ENCODE results near the gene ERAS. TPM values are rescaled to one million over a fixed set of nuclear protein-coding genes. Genes with fewer than 3 reads are reported as not detected.

The ERAS gene
- total and polyA plus RNA-seq, 2 of the 13 experiments (the other 11 are each of a cell fraction or from before 2014, with no cell fraction given): 0.21 to 0.22 TPM

GRCh38 chrX:48785540-48786214, 40.6 kb upstream of the ERAS start:
- no TSS peak for BruUV-seq (replicated peaks)
- H3K4me2 ChIP-seq (ENCODE audit: low read depth, low read length): no peak overlapping the region
- no peaks in the 10 kb centered on the region for H3K79me2 ChIP-seq (ENCODE audit: insufficient read depth, low read length)
- H2AFZ ChIP-seq (ENCODE audit: low read length): no peak overlapping the region
- no peaks in the 10 kb centered on the region for H3K36me3 ChIP-seq (replicated peaks in 1 of 2; ENCODE audit: control insufficient read depth in 1 of 2, insufficient read depth in 2 of 2, low read length in 2 of 2)
- POLR2A ChIA-PET: no interaction called here
- H3K27me3 ChIP-seq (ENCODE audit: control insufficient read depth in 1 of 2, insufficient read depth in 2 of 2, low read length in 2 of 2): no peaks in the 10 kb centered on the region; a peak in 1 of 5 replicates
- FAIRE-seq (no peak), DNase-seq (ENCODE audit: low spot score) (no peak), ATAC-seq (no peak)
- no peak overlapping the region for H3K4me3 ChIP-seq (replicated peaks in 1 of 3; ENCODE audit: insufficient read depth in 1 of 3, low read depth in 2 of 3, low read length in 3 of 3)
- H4K20me1 ChIP-seq (ENCODE audit: insufficient read depth, low read length): no peaks in the 10 kb centered on the region
- CTCF ChIA-PET (ENCODE audit: low intra/inter-chr PET ratio, low total read pairs): no interaction called here
- intact Hi-C loops (cut with micrococcal nuclease; ENCODE audit: unreplicated experiment) (no loop called here), in situ Hi-C loops (cut with HindIII; ENCODE audit: extremely low pct_ligation_motif_present, low pct_unique_long_range_greater_than_20kb) (no loop called here)
- WGBS (ENCODE audit: low lambda C conversion rate): 45% methylated on average over 13 of the region's 16 CpGs
- no peaks in the 10 kb centered on the region for H3K4me1 ChIP-seq (ENCODE audit: insufficient read depth, low read length)
- H3K9me3 ChIP-seq (ENCODE audit: low read length): no peaks in the 10 kb centered on the region
- no peak overlapping the region for H3K27ac ChIP-seq (ENCODE audit: extremely low read length, insufficient read depth, low read length)
- TF ChIP-seq ZNF598 (CRISPR knock-in tag; IDR thresholded peaks at IDR 0.05; ENCODE audit: borderline replicate concordance) (no peak), EHMT2 (IDR thresholded peaks at IDR 0.05; ENCODE audit: borderline replicate concordance, low read depth, low read length) (no peak), ZNF629 (CRISPR knock-in tag; conservative IDR thresholded peaks at IDR 0.05) (peak; percentile 77), REXO4 (CRISPR knock-in tag; IDR thresholded peaks at IDR 0.05; ENCODE audit: borderline replicate concordance) (no peak), MIXL1 (CRISPR knock-in tag; IDR thresholded peaks at IDR 0.05) (no peak)
- no peak overlapping the region for H3K9ac ChIP-seq (ENCODE audit: insufficient read depth, low read depth, low read length)

- H3K27ac ChIP-seq (ENCODE audit: extremely low read length, insufficient read depth, low read length): no peak within 1 kb of the TSS
- H3K27me3 ChIP-seq (ENCODE audit: control insufficient read depth in 1 of 2, insufficient read depth in 2 of 2, low read length in 2 of 2): no peaks in the 10 kb centered on the region; a peak in 1 of 5 replicates
- BruUV-seq (replicated peaks): no TSS peak
- H3K36me3 ChIP-seq (replicated peaks in 1 of 2; ENCODE audit: control insufficient read depth in 1 of 2, insufficient read depth in 2 of 2, low read length in 2 of 2): no peaks in the 10 kb centered on the region
- POLR2A ChIA-PET: no interaction called here
- no peaks in the 10 kb centered on the region for H3K9me3 ChIP-seq (ENCODE audit: low read length)
- in situ Hi-C loops (cut with HindIII; ENCODE audit: extremely low pct_ligation_motif_present, low pct_unique_long_range_greater_than_20kb): no loop called here
- no peak within 1 kb of the TSS for H2AFZ ChIP-seq (ENCODE audit: low read length)
- H3K4me1 ChIP-seq (ENCODE audit: insufficient read depth, low read length): no peaks in the 10 kb centered on the region
- ATAC-seq: no peak
- intact Hi-C loops (cut with micrococcal nuclease; ENCODE audit: unreplicated experiment): no loop called here
- no peak for DNase-seq (ENCODE audit: low spot score)
- no peaks in the 10 kb centered on the region for H4K20me1 ChIP-seq (ENCODE audit: insufficient read depth, low read length)
- H3K79me2 ChIP-seq (ENCODE audit: insufficient read depth, low read length): no peaks in the 10 kb centered on the region
- CTCF ChIA-PET (ENCODE audit: low intra/inter-chr PET ratio, low total read pairs): no interaction called here
- H3K4me3 ChIP-seq (replicated peaks in 1 of 3; ENCODE audit: insufficient read depth in 1 of 3, low read depth in 2 of 3, low read length in 3 of 3): no peak within 1 kb of the TSS
- no peak within 1 kb of the TSS for H3K9ac ChIP-seq (ENCODE audit: insufficient read depth, low read depth, low read length)
- WGBS (ENCODE audit: low lambda C conversion rate): 40% methylated on average over 1 of the region's 7 CpGs
- H3K4me2 ChIP-seq (ENCODE audit: low read depth, low read length): no peak within 1 kb of the TSS
- TF ChIP-seq ZNF687 (CRISPR knock-in tag; IDR thresholded peaks at IDR 0.05) (no peak), ZNF749 (CRISPR knock-in tag; IDR thresholded peaks at IDR 0.05; ENCODE audit: borderline replicate concordance) (no peak), ZNF546 (CRISPR knock-in tag; conservative IDR thresholded peaks at IDR 0.05) (no peak)
- no peak for FAIRE-seq
Observed at GRCh38 chrX:48786341-48786800, 39.9 kb upstream of the ERAS start, which contains the start of gene GATA1. Gene GATA1, plus strand, starts transcription at chrX:48786590. Its CDS starts 4,520 bp downstream, at chrX:48791110.

All from HepG2 (cell line).